GM18951 (cell line): ENCODE data around the gene JAG2.

Source experiments
- POLR2A ChIP-seq: IDR thresholded peaks from 4 replicates; pipeline ENCODE4 v1.6.1; 2011; ENCODE audit warnings: mild to moderate bottlenecking; ENCODE audit not compliant: insufficient read length, insufficient read depth; ENCODE audit errors: extremely low read depth
- in situ Hi-C: fragments of 300-500 bp; cut with MboI; formaldehyde crosslinking; loops from one replicate; pipeline ENCODE4 v1.12.0; 2022; ENCODE audit warnings: low sequenced_read_pairs, mixed read lengths, inconsistent platforms; ENCODE audit not compliant: unreplicated experiment

JAG2 gene

GRCh38 chr14:105185973-105186372 is 17.4 kb upstream of the JAG2 start:
- in situ Hi-C loops: no loop called here
- TF ChIP-seq POLR2A: no peak

- in situ Hi-C loops: no loop called here
- TF ChIP-seq POLR2A: no peak
Observed at GRCh38 chr14:105185001-105185400, 16.4 kb upstream of the JAG2 start.

DNA sequence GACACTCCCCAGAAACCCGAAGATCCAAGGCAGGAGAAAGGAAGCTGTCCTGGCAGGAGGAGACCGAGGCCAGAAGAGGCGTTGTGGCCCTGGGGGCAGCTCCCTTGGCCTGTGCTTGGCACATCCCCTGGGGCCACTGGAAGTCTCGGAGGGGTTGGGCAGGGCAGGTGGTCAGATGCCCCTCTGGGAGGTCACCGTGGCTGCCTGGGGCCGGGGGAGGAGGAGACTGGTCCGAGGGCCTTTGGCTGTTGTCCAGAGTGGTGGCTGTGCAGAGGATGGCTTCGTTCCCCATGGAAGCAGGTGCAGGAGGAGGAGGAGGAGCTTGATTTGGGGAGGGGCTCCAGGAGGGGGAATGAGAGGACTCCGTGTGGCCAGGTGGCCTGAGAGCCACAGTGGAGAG is 15.9 kb upstream of the JAG2 start:
- TF ChIP-seq POLR2A: no peak
- in situ Hi-C loops: no loop called here

- no peak for TF ChIP-seq POLR2A
- in situ Hi-C loops: no loop called here
Observed at GRCh38 chr14:105182296-105183020, 13.9 kb upstream of the JAG2 start.

DNA sequence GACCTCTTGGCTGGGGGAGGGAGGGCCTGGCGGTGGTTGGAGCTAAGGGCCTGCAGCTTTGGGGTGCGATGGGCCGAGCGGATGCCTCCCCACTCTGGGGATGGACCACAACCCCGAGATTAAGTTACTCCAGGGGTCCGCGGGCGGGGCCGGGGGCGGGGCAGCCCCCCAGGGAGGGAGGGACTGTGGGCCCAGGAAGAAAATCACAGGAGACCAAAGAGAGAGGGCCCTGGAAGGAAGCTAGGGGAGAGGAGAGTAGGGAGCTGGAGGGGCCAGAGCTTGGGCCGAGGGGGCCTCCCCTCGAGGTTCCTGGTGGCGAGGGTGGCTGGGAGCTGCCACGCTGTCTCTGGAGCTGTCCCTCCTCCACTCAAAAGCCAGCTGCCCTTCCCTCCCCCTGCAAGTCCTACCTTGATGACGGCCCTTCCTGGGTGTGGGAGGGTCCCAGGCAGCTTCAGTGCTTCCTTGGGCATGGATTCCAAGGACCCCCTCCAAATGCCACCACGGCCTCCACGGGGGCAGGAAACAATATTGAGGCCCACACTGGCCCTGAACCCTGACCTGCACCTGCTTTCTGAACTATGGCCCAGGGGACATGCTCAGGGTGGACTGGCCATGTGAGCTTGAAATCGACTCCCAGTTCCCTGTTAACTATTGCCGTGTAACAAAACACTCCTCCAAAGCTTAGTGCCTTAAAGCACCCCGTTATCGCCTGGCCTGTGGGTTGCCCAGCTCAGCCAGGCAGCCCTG is 13.1 kb upstream of the JAG2 start:
- TF ChIP-seq POLR2A: no peak
- in situ Hi-C loops: no loop called here

DNA sequence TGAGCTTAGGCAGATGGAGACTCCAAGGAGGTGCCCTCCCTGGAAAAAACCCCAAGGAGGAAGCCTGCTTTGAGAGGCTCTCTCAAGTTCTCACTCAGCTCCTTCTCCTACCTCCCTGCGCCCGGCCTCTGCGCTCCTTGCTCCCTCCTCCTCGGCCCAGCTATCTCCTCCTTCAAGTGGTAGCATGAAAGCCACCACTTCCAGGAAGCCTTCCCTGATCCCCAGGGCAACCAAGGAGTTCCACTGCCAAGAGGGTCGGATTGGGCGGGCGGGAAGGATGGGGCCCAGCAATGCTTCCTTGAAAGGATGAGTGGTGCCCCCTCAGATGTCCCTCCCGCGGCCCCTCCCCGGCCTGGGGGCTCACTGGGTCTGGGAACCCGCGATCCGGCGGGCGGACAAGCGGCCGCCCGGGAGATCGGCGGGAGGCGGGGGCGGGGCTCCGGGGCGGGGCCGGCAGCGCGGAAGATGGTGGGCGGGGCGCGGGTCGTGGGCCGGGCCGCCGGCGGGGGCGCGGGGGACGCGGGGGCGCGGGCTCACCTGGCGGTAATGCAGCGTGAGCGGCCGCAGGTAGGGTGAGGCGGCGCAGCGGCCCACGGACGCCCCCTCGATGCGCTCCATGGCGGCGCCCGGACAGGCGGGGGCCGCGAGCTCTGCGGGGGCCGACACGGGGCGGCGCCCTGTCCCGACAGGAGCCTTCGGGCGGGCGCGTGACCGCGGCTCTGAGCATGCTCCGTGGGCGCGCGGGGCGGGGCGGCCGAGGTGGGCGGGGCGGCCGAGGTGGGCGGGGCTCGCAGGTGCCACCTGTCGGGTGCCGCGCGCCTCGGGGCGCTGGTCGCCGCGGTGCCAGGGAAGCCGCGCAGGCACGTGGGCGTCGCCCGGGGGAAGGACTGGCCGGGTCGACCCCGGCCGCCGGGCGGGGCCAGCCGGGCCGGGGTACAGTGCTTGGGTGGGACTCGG is 12.3 kb upstream of the JAG2 start, which contains the start of gene NUDT14:
Gene NUDT14, minus strand, starts transcription at position 721 of the 957 bp plus-strand sequence. Its CDS starts 103 bp downstream, at position 618.
- in situ Hi-C loops: no loop called here
- TF ChIP-seq POLR2A: peak; percentile 50

DNA sequence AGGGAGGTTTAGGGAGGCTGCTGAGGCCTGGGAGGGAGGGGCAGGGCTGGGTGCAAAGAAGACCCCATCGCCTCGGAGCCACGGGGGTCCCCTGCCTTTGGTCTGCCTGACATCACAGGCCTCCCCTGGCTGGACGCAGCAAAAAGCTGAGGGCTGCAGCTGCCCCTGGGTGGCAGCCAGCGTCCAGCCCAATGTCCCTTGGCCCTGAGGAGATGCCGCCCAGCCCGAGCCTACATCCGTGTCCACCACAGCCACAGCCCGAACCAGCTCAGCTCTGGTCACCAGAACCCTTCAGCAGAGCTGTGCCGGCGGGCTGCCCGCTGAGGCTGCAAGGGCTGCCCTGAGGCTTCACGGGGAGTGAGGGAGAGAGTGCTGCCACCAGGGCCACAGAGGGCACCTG is 10.6 kb upstream of the JAG2 start:
- no peak for TF ChIP-seq POLR2A
- in situ Hi-C loops: no loop called here

DNA sequence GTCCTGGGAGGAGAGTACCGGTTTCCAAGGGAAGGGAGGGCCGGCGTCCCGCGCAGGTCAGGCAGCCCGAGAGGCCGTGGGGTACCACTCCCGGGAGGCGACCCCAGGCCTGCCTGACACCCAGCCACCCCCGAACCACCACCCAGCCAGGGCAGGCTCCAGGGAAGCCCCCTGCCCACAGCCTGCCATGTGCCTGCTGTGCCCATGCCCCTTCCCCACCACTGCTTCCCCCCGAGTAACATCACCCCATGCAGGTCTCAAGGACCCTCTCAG is 10.2 kb upstream of the JAG2 start:
- in situ Hi-C loops: no loop called here

GRCh38 chr14:105178069-105178867 is 9.7 kb upstream of the JAG2 start:
- TF ChIP-seq POLR2A: no peak
- in situ Hi-C loops: no loop called here

More for the DNA sequence above, 10.2 kb upstream of the JAG2 start:
- no peak for TF ChIP-seq POLR2A

DNA sequence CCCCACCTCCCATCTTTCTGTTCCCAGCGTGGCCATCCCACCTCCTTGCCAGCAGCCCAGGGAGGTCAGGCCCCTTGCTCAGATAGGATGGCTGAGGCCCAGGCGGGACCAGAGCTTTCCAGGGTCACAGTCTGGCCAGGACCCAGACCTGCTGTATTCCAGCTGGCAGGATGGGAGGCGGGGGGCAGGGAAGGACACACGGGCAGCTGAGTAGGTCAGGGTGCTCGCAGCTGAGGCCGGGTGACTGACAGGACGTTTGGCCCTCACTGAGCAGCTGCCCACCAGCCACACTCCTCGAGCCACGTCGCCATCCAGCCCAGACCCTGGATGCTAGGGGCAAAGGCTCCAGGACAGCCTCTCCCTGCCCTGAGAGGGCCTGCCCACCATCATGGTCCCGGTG is 8.5 kb upstream of the JAG2 start:
- in situ Hi-C loops: no loop called here
- no peak for TF ChIP-seq POLR2A

DNA sequence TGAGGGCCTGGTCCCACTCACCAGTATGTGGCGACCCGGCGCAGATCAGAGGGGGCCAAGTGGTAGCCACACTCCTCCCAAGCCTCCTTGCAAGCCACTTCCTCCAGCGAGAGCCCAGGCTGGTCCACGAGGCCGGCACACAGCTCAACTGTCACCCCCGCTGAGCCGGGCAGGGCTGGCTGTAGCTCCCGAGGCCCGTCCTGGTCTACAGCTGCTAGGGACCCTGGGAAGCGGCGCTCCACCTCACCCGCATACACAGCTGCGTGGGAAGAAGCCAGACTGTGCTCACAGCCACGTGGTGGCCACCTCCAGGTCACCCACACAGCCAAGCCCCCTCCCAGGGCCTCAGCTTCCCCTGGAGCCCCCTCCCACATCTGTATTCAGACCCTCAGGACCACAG is 7.9 kb upstream of the JAG2 start:
- in situ Hi-C loops: no loop called here
- no peak for TF ChIP-seq POLR2A
